Large intestine (tissue), 3 donors: ENCODE measurements around the gene EIF4G3. TPM values are rescaled to one million over a fixed set of nuclear protein-coding genes. Genes with fewer than 3 reads are reported as not detected.
"Not testable (repeated sequence)": the region's sequence is repeated elsewhere in the genome, so short reads cannot be mapped to it uniquely, and the experiment has no call there.

ENCODE experiments used
- DNase-seq, 2 donors: peaks; one replicate each; pipeline versions ENCODE4 v3.0.0 to v3.0.0-alpha.2; 2013
- H3K27ac ChIP-seq: one replicate; pipeline ENCODE4 v1.5.1; 2013; ENCODE audit warnings: low read length
- H3K27me3 ChIP-seq: 2 replicates; pipeline ENCODE4 v1.6.1; 2013; ENCODE audit warnings: low read length; ENCODE audit not compliant: control insufficient read depth, insufficient read depth
- H3K36me3 ChIP-seq: 2 replicates; pipeline ENCODE4 v1.6.1; 2013; ENCODE audit warnings: low read length; ENCODE audit not compliant: control insufficient read depth, insufficient read depth
- H3K4me1 ChIP-seq: one replicate; pipeline ENCODE4 v1.6.1; 2013; ENCODE audit warnings: low read length; ENCODE audit not compliant: control insufficient read depth, insufficient read depth
- H3K4me3 ChIP-seq: one replicate; pipeline ENCODE4 v1.5.1; 2013; ENCODE audit warnings: low read length
- H3K9me3 ChIP-seq: one replicate; pipeline ENCODE4 v1.6.1; 2013; ENCODE audit warnings: mild to moderate bottlenecking, low read depth, low read length, moderate library complexity; ENCODE audit not compliant: control insufficient read depth
- WGBS: methylation state at CpG from one replicate; pipeline ENCODE4 v1.1.5; 2013; ENCODE audit warnings: low lambda C conversion rate; ENCODE audit not compliant: insufficient coverage; 5-methylcytosine and 5-hydroxymethylcytosine counted together
- polyA plus RNA-seq: library from polyadenylated mRNA; unstranded; fragments of 120-200 nt; gene quantifications from one replicate; pipeline ENCODE4 v1.2.1, GENCODE V29; 2013

The EIF4G3 gene
- polyA plus RNA-seq, 1 donor: 37.8 TPM

DNA sequence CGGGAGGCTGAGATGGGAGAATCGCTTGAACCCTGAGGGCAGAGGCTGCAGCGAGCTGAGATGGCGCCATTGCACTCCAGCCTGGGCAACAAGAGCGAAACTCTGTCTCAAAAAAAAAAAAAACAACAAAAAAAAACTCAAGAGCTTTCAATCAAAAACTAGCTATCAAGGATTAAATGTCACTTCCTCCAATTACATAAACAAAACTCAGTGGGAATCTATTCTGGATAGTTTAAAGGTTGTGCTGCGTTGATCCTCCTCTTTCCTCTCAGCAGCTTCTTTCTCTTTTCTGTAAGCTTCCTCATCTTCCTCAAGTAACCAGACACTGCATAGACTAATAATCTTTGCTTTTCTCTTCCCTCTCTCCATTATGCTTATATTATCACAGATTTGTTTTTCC lies 20.7 kb downstream of the EIF4G3 start:
- H3K27ac ChIP-seq: no peak overlapping the region
- no peaks in the 10 kb centered on the region for H3K9me3 ChIP-seq
- H3K4me1 ChIP-seq: no peaks in the 10 kb centered on the region
- peaks cover 7% of the 10 kb centered on the region for H3K36me3 ChIP-seq
- no peaks in the 10 kb centered on the region for H3K27me3 ChIP-seq
- no peak overlapping the region for H3K4me3 ChIP-seq
- 100% methylated on average over 1 of the region's 6 CpGs for WGBS
- DNase-seq: no peak

GRCh38 chr1:21154717-21155116 lies 22.0 kb downstream of the EIF4G3 start:
- no peak overlapping the region for H3K27ac ChIP-seq
- H3K27me3 ChIP-seq: no peaks in the 10 kb centered on the region
- no peak overlapping the region for H3K4me3 ChIP-seq
- peaks cover 3% of the 10 kb centered on the region for H3K36me3 ChIP-seq
- peaks cover 4% of the 10 kb centered on the region for H3K4me1 ChIP-seq
- DNase-seq: no peak
- no peaks in the 10 kb centered on the region for H3K9me3 ChIP-seq
- WGBS: no CpG with 5 or more reads among the region's 3 CpGs

DNA sequence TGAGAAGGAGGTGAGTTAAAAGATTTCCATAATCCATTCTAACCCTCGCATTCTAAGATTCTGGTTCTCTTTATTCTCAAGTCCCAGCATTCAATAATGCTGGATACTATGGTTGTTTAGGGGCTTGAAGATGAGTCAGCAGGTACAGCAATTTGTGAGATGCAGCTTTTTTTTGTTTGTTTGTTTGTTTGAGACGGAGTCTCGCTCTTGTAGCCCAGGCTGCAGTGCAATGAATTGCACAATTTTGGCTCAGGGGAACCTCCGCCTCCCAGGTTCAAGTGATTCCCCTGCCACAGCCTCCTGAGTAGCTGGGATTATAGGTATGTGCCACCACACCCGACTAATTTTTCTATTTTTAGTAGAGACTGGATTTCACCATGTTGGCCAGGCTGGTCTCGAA lies 23.3 kb downstream of the EIF4G3 start:
- peaks cover 9% of the 10 kb centered on the region for H3K4me1 ChIP-seq
- H3K36me3 ChIP-seq: no peaks in the 10 kb centered on the region
- WGBS: 100% methylated on average over 1 of the region's 6 CpGs
- no peak for DNase-seq
- H3K27me3 ChIP-seq: no peaks in the 10 kb centered on the region
- no peaks in the 10 kb centered on the region for H3K9me3 ChIP-seq
- no peak overlapping the region for H3K27ac ChIP-seq
- no peak overlapping the region for H3K4me3 ChIP-seq

- H3K36me3 ChIP-seq: peaks cover 5% of the 10 kb centered on the region
- H3K27me3 ChIP-seq: no peaks in the 10 kb centered on the region
- H3K4me1 ChIP-seq: peaks cover 9% of the 10 kb centered on the region
- WGBS: 100% methylated on average over 1 of the region's 4 CpGs
- no peak overlapping the region for H3K27ac ChIP-seq
- DNase-seq: no peak
- no peaks in the 10 kb centered on the region for H3K9me3 ChIP-seq
- H3K4me3 ChIP-seq: no peak overlapping the region
Observed at GRCh38 chr1:21152423-21153100, 24.1 kb downstream of the EIF4G3 start.

- H3K36me3 ChIP-seq: peaks cover 12% of the 10 kb centered on the region
- peak in 1 of 2 donors; percentile 41 for DNase-seq
- H3K4me3 ChIP-seq: no peak overlapping the region
- H3K27me3 ChIP-seq: no peaks in the 10 kb centered on the region
- no peaks in the 10 kb centered on the region for H3K9me3 ChIP-seq
- WGBS: 83% methylated on average over 1 of the region's 3 CpGs
- H3K4me1 ChIP-seq: peaks cover 9% of the 10 kb centered on the region
- peak overlapping the region; percentile 60 for H3K27ac ChIP-seq
Observed at GRCh38 chr1:21149855-21150432, 26.8 kb downstream of the EIF4G3 start.

DNA sequence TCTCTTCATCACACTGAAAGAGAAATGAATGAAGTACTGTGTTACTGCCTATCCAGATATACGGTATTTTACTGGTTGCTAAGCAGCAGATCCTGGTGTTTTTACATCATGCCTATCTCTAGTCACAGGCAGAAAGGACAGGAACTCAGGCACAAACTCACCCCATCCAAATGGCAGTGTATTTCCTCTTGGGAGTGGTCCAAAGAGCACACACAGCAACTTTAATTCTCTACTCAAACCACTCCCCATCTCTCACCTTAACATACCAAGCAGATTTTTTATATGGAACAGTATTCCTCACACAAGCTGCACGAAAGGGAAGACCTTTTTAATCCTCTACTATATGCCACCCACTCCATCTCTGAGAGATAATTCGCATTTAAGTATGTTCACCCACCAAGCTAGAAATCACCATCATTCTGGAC lies 27.3 kb downstream of the EIF4G3 start:
- no peaks in the 10 kb centered on the region for H3K27me3 ChIP-seq
- WGBS: no CpG with 5 or more reads among the region's 3 CpGs
- H3K9me3 ChIP-seq: no peaks in the 10 kb centered on the region
- peak; percentile 21 to 49 for DNase-seq
- peaks cover 9% of the 10 kb centered on the region for H3K4me1 ChIP-seq
- H3K27ac ChIP-seq: peak overlapping the region; percentile 60
- H3K36me3 ChIP-seq: peaks cover 12% of the 10 kb centered on the region
- H3K4me3 ChIP-seq: no peak overlapping the region

GRCh38 chr1:21143752-21144151 lies 32.9 kb downstream of the EIF4G3 start:
- no peak for DNase-seq
- H3K9me3 ChIP-seq: no peaks in the 10 kb centered on the region
- H3K36me3 ChIP-seq: peaks cover 12% of the 10 kb centered on the region
- H3K4me1 ChIP-seq: no peaks in the 10 kb centered on the region
- H3K27me3 ChIP-seq: no peaks in the 10 kb centered on the region
- H3K27ac ChIP-seq: no peak overlapping the region
- no peak overlapping the region for H3K4me3 ChIP-seq
- no CpG with 5 or more reads among the region's 2 CpGs for WGBS

DNA sequence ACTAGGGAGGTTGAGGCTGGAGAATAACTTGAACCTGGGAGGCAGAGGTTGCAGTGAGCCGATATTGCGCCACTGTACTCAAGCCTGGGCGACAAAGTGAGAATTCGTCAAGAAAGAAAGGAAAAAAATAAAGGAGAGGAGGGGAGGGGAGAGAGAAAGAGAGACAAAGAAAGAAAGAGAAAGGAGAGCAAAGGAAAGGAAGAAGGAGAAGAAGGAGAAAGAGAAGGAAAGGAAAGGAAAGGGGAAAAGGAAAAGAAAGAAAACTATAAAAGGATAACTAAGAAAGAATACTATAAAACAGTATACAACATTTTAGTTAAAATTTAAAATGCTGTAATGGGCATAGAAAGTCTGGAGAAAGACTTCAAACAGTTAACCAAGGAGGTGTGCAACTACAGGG lies 33.6 kb downstream of the EIF4G3 start:
- Histone ChIP-seq H3K27me3 (no peaks in the 10 kb centered on the region), H3K4me3 (no peak overlapping the region), H3K9me3 (no peaks in the 10 kb centered on the region), H3K4me1 (no peaks in the 10 kb centered on the region), H3K36me3 (peaks cover 12% of the 10 kb centered on the region), H3K27ac (no peak overlapping the region)
- no peak for DNase-seq
- WGBS: 100% methylated on average over 4 of the region's 4 CpGs

DNA sequence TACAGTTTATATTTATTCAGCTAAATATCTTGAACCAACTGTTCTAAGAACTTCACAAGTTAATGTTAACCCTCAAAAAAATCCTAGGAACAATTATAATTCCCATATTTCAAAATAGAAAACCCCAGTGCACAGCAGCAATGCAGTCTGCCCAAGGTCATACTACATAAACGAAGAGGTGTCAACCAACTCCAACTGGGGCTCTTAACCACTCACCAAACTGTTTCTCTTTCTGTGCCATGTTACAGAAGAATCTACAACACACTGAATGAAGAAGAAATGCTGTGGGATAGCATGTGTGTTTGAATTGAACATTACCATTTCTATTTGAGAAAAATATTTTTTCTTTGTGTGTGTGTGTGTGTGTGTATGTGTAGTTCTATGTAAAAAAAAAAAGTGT lies 35.7 kb downstream of the EIF4G3 start:
- Histone ChIP-seq H3K4me3 (no peak overlapping the region), H3K36me3 (peaks cover 9% of the 10 kb centered on the region), H3K4me1 (no peaks in the 10 kb centered on the region), H3K27me3 (no peaks in the 10 kb centered on the region), H3K27ac (no peak overlapping the region), H3K9me3 (no peaks in the 10 kb centered on the region)
- no peak for DNase-seq
- WGBS: no CpG with 5 or more reads among the region's 1 CpG

DNA sequence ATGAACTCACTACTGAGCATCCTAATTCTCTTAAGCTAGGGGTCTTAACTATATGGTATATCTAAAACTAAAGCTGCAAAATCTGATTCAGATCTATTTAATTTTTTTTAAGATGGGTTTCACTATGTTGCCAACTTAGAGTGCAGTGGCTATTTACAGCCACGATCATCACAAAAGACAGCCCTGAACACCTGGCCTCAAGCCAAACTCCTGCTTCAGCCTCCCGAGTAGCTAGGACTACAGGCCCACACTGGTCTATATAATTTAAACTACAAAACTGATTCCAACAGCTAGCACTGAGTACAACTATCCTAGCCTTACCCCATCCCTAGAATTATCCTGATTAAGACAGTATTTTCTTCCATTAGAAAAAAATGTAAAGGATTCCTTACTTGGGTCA lies 37.1 kb downstream of the EIF4G3 start:
- peaks cover 10% of the 10 kb centered on the region for H3K36me3 ChIP-seq
- no peaks in the 10 kb centered on the region for H3K27me3 ChIP-seq
- H3K4me1 ChIP-seq: no peaks in the 10 kb centered on the region
- H3K4me3 ChIP-seq: no peak overlapping the region
- no peaks in the 10 kb centered on the region for H3K9me3 ChIP-seq
- no peak overlapping the region for H3K27ac ChIP-seq
- WGBS: no CpG with 5 or more reads among the region's 2 CpGs
- no peak for DNase-seq

DNA sequence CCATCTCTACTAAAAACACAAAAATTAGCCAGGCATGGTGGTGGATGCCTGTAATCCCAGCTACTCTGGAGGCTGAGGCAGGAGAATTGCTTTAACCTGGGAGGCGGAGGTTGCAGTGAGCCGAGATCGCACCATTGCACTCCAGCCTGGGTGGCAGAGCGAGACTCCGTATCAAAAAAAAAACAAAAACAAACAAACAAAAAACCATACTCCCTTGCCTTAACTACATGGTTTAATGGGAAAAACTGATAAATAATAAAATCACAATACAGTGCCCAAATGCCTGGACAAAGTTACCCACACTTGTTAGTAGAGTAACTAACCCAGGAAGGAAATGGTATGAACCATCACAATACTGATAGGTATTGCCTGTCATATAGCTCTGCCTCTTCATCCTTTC lies 40.4 kb downstream of the EIF4G3 start:
- not testable (repeated sequence) for H3K9me3 ChIP-seq, H3K4me1 ChIP-seq, DNase-seq, H3K27ac ChIP-seq, H3K27me3 ChIP-seq, H3K4me3 ChIP-seq
- WGBS: 94% methylated on average over 2 of the region's 5 CpGs
- peaks cover 12% of the 10 kb centered on the region for H3K36me3 ChIP-seq
